Vagina (tissue), 2 donors: ENCODE measurements around the gene PLEKHG4B.

Source experiments
- POLR2A ChIP-seq, 2 donors: fragments of 450-650 bp; IDR thresholded peaks; one replicate each; pipeline ENCODE4 v1.6.1; 2017; ENCODE audit warnings: antibody characterized with exemption in 2 of 2, mild to moderate bottlenecking in 2 of 2, moderate library complexity in 2 of 2
- POLR2AphosphoS5 ChIP-seq, 2 donors: sonication (generic); formaldehyde crosslinking; IDR thresholded peaks; one replicate each; pipeline ENCODE4 v1.9.0; 2017; ENCODE audit warnings: antibody characterized with exemption in 2 of 2, mild to moderate bottlenecking in 2 of 2, low read depth in 1 of 2; ENCODE audit not compliant: insufficient read depth in 1 of 2
- TF ChIP-seq, protein P1 (sequence below), 3 experiments: fragments of 450-650 bp in 2 of 3; fragments of 200-600 bp in 1 of 3; sonication (generic) in 1 of 3; IDR thresholded peaks; one replicate each; pipeline ENCODE4 v1.5.1; 2017 to 2019; ENCODE audit warnings: antibody characterized with exemption in 3 of 3, mild to moderate bottlenecking in 2 of 3, moderate library complexity in 2 of 3

- TF ChIP-seq, protein P1, sequence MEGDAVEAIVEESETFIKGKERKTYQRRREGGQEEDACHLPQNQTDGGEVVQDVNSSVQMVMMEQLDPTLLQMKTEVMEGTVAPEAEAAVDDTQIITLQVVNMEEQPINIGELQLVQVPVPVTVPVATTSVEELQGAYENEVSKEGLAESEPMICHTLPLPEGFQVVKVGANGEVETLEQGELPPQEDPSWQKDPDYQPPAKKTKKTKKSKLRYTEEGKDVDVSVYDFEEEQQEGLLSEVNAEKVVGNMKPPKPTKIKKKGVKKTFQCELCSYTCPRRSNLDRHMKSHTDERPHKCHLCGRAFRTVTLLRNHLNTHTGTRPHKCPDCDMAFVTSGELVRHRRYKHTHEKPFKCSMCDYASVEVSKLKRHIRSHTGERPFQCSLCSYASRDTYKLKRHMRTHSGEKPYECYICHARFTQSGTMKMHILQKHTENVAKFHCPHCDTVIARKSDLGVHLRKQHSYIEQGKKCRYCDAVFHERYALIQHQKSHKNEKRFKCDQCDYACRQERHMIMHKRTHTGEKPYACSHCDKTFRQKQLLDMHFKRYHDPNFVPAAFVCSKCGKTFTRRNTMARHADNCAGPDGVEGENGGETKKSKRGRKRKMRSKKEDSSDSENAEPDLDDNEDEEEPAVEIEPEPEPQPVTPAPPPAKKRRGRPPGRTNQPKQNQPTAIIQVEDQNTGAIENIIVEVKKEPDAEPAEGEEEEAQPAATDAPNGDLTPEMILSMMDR (IDR thresholded peaks at IDR 0.05), result no peak
- TF ChIP-seq POLR2AphosphoS5 (IDR thresholded peaks at IDR 0.05; ENCODE audit: insufficient read depth in 1 of 2, low read depth in 1 of 2) (no peak), POLR2A (IDR thresholded peaks at IDR 0.05) (no peak)
Observed at GRCh38 chr5:154826-155225, 62.9 kb downstream of the PLEKHG4B start.
